ENCODE measurements around the gene FARP2. TPM values are rescaled to one million over a fixed set of nuclear protein-coding genes. Genes with fewer than 3 reads are reported as not detected.

FARP2 gene
- total RNA-seq, 1 experiment from 2014 or later = 37.2 TPM

GRCh38 chr2:241540401-241540770 lies 184.3 kb downstream of the FARP2 start:
- H3K36me3 Mint-ChIP-seq (ENCODE audit: insufficient read depth, unreplicated experiment) = no peaks in the 10 kb centered on the region
- no peaks in the 10 kb centered on the region for H3K4me1 Mint-ChIP-seq (ENCODE audit: low read depth, unreplicated experiment)
- Histone ChIP-seq H3K9me3 (no peaks in the 10 kb centered on the region), H3K36me3 (ENCODE audit: control insufficient read depth, insufficient read depth, low read length) (no peaks in the 10 kb centered on the region), H3K27me3 (replicated peaks; ENCODE audit: control insufficient read depth, insufficient read depth, low read length) (no peaks in the 10 kb centered on the region), H3K4me3 (ENCODE audit: low read depth, low read length) (no peak overlapping the region), H3K4me1 (no peaks in the 10 kb centered on the region)
- ChIA-PET CTCF (no interaction called here), POLR2A (no interaction called here)
- no peak for DNase-seq
- BruUV-seq (replicated peaks) = no TSS peak
- intact Hi-C loops (cut with micrococcal nuclease; ENCODE audit: unreplicated experiment) = no loop called here
- H3K27me3 Mint-ChIP-seq (ENCODE audit: insufficient read depth, unreplicated experiment) = no peaks in the 10 kb centered on the region
- no peaks in the 10 kb centered on the region for H3K9me3 Mint-ChIP-seq (ENCODE audit: unreplicated experiment)
- H3K27ac Mint-ChIP-seq (ENCODE audit: unreplicated experiment) = no peak overlapping the region
- no peak overlapping the region for H3K4me3 Mint-ChIP-seq (ENCODE audit: unreplicated experiment)
- no peak for TF ChIP-seq CTCF (IDR thresholded peaks at IDR 0.05; ENCODE audit: insufficient read depth in 1 of 2, low read depth in 1 of 2, low read length in 1 of 2, severe bottlenecking in 1 of 2, unreplicated experiment in 1 of 2)

- no peaks in the 10 kb centered on the region for H3K27me3 Mint-ChIP-seq (ENCODE audit: insufficient read depth, unreplicated experiment)
- H3K4me1 ChIP-seq = peaks cover 3% of the 10 kb centered on the region; the same call in 1 of the 2 replicates
- no peak overlapping the region for H3K4me3 ChIP-seq (ENCODE audit: low read depth, low read length)
- H3K27me3 ChIP-seq (replicated peaks; ENCODE audit: control insufficient read depth, insufficient read depth, low read length) = no peaks in the 10 kb centered on the region
- no peak overlapping the region for H3K4me3 Mint-ChIP-seq (ENCODE audit: unreplicated experiment)
- H3K4me1 Mint-ChIP-seq (ENCODE audit: low read depth, unreplicated experiment) = no peaks in the 10 kb centered on the region
- TF ChIP-seq CTCF (IDR thresholded peaks at IDR 0.05; ENCODE audit: insufficient read depth in 1 of 2, low read depth in 1 of 2, low read length in 1 of 2, severe bottlenecking in 1 of 2, unreplicated experiment in 1 of 2) = no peak
- intact Hi-C loops (cut with micrococcal nuclease; ENCODE audit: unreplicated experiment) = no loop called here
- H3K27ac Mint-ChIP-seq (ENCODE audit: unreplicated experiment) = no peak overlapping the region
- H3K9me3 Mint-ChIP-seq (ENCODE audit: unreplicated experiment) = no peaks in the 10 kb centered on the region
- no peak for DNase-seq
- no TSS peak for BruUV-seq (replicated peaks)
- CTCF ChIA-PET = no interaction called here
- POLR2A ChIA-PET = no interaction called here
- H3K36me3 Mint-ChIP-seq (ENCODE audit: insufficient read depth, unreplicated experiment) = no peaks in the 10 kb centered on the region
- no peaks in the 10 kb centered on the region for H3K9me3 ChIP-seq
- no peaks in the 10 kb centered on the region for H3K36me3 ChIP-seq (ENCODE audit: control insufficient read depth, insufficient read depth, low read length)
Observed at GRCh38 chr2:241540771-241541561, 184.9 kb downstream of the FARP2 start.

GRCh38 chr2:241541564-241542277 lies 185.6 kb downstream of the FARP2 start:
- no peaks in the 10 kb centered on the region for H3K4me1 Mint-ChIP-seq (ENCODE audit: low read depth, unreplicated experiment)
- H3K36me3 Mint-ChIP-seq (ENCODE audit: insufficient read depth, unreplicated experiment) = no peaks in the 10 kb centered on the region
- H3K27ac Mint-ChIP-seq (ENCODE audit: unreplicated experiment) = no peak overlapping the region
- CTCF ChIA-PET = no interaction called here
- H3K4me3 ChIP-seq (ENCODE audit: low read depth, low read length) = no peak overlapping the region
- no peaks in the 10 kb centered on the region for H3K27me3 Mint-ChIP-seq (ENCODE audit: insufficient read depth, unreplicated experiment)
- H3K27me3 ChIP-seq (replicated peaks; ENCODE audit: control insufficient read depth, insufficient read depth, low read length) = no peaks in the 10 kb centered on the region
- no peaks in the 10 kb centered on the region for H3K36me3 ChIP-seq (ENCODE audit: control insufficient read depth, insufficient read depth, low read length)
- H3K4me3 Mint-ChIP-seq (ENCODE audit: unreplicated experiment) = no peak overlapping the region
- no peak for TF ChIP-seq CTCF (IDR thresholded peaks at IDR 0.05; ENCODE audit: insufficient read depth in 1 of 2, low read depth in 1 of 2, low read length in 1 of 2, severe bottlenecking in 1 of 2, unreplicated experiment in 1 of 2)
- intact Hi-C loops (cut with micrococcal nuclease; ENCODE audit: unreplicated experiment) = no loop called here
- H3K9me3 Mint-ChIP-seq (ENCODE audit: unreplicated experiment) = no peaks in the 10 kb centered on the region
- H3K9me3 ChIP-seq = no peaks in the 10 kb centered on the region
- peaks cover 10% of the 10 kb centered on the region for H3K4me1 ChIP-seq
- POLR2A ChIA-PET = no interaction called here
- no peak for DNase-seq
- no TSS peak for BruUV-seq (replicated peaks)

Data from Caco-2 (cell line).